Activated B cell treated with CpG ODN at 0.5 μM for 24 hours (primary cell): ENCODE results near the gene SIGLEC9. TPM values are rescaled to one million over a fixed set of nuclear protein-coding genes. Genes with fewer than 3 reads are reported as not detected.

Source experiments
- ATAC-seq: fragments of 200-7000 bp; cut with Tn5 transposase; one replicate; pipeline ENCODE4 v1.10.0; 2021; ENCODE audit warnings: low read depth, mild to moderate bottlenecking, moderate library complexity
- CTCF ChIA-PET: fragments of 350-600 bp; sonication (Branson Sonifier 250); formaldehyde crosslinking; loops from one replicate; lab custom pipeline; 2021; ENCODE audit warnings: antibody characterized with exemption; lab: Charles Lee
- POLR2A ChIA-PET: fragments of 350-600 bp; sonication (Branson Sonifier 250); formaldehyde crosslinking; loops from one replicate; lab custom pipeline; 2021; ENCODE audit warnings: antibody characterized with exemption; lab: Charles Lee
- DNase-seq: peaks from one replicate; pipeline ENCODE4 v3.0.0; 2022
- H3K27ac Mint-ChIP-seq: one replicate; pipeline ENCODE4 v1.8.0; 2020; ENCODE audit warnings: mixed read lengths
- H3K27me3 Mint-ChIP-seq: one replicate; pipeline ENCODE4 v1.8.0; 2021; ENCODE audit warnings: mixed read lengths
- H3K36me3 Mint-ChIP-seq: one replicate; pipeline ENCODE4 v1.8.0; 2021; ENCODE audit warnings: low read depth, mixed read lengths
- H3K4me1 Mint-ChIP-seq: one replicate; pipeline ENCODE4 v1.8.0; 2021; ENCODE audit warnings: mixed read lengths
- H3K4me3 Mint-ChIP-seq: one replicate; pipeline ENCODE4 v1.8.0; 2020; ENCODE audit warnings: mild to moderate bottlenecking, mixed read lengths
- H3K9me3 Mint-ChIP-seq: one replicate; pipeline ENCODE4 v1.8.0; 2020; ENCODE audit warnings: mixed read lengths
- intact Hi-C: fragments of 100-400 bp; cut with micrococcal nuclease; formaldehyde crosslinking; loops from one replicate; pipeline ENCODE4 v1.15.1; 2024
- total RNA-seq: library from RNA; stranded (reverse); gene quantifications from 2 replicates; pipeline ENCODE4 v1.2.3, GENCODE V29; 2022
- TF ChIP-seq, protein P1 (sequence below): fragments of 200-600 bp; IDR thresholded peaks from one replicate; pipeline ENCODE4 v1.8.0; 2022; ENCODE audit warnings: antibody characterized with exemption, mild to moderate bottlenecking

SIGLEC9 gene
- total RNA-seq, 1 donor from 2014 or later: 0.29 TPM

GRCh38 chr19:51084505-51084904 is 40.2 kb upstream of the SIGLEC9 start:
- no peaks in the 10 kb centered on the region for H3K9me3 Mint-ChIP-seq
- no peak for DNase-seq
- no peaks in the 10 kb centered on the region for H3K27me3 Mint-ChIP-seq
- CTCF ChIA-PET: no interaction called here
- no peak overlapping the region for H3K4me3 Mint-ChIP-seq
- TF ChIP-seq, protein P1, sequence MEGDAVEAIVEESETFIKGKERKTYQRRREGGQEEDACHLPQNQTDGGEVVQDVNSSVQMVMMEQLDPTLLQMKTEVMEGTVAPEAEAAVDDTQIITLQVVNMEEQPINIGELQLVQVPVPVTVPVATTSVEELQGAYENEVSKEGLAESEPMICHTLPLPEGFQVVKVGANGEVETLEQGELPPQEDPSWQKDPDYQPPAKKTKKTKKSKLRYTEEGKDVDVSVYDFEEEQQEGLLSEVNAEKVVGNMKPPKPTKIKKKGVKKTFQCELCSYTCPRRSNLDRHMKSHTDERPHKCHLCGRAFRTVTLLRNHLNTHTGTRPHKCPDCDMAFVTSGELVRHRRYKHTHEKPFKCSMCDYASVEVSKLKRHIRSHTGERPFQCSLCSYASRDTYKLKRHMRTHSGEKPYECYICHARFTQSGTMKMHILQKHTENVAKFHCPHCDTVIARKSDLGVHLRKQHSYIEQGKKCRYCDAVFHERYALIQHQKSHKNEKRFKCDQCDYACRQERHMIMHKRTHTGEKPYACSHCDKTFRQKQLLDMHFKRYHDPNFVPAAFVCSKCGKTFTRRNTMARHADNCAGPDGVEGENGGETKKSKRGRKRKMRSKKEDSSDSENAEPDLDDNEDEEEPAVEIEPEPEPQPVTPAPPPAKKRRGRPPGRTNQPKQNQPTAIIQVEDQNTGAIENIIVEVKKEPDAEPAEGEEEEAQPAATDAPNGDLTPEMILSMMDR: no peak
- POLR2A ChIA-PET: no interaction called here
- H3K4me1 Mint-ChIP-seq: no peaks in the 10 kb centered on the region
- intact Hi-C loops: no loop called here
- H3K36me3 Mint-ChIP-seq: no peaks in the 10 kb centered on the region
- H3K27ac Mint-ChIP-seq: no peak overlapping the region
- ATAC-seq: no peak

- Mint-ChIP-seq H3K9me3 (no peaks in the 10 kb centered on the region), H3K4me1 (no peaks in the 10 kb centered on the region), H3K27me3 (no peaks in the 10 kb centered on the region), H3K27ac (no peak overlapping the region), H3K36me3 (no peaks in the 10 kb centered on the region), H3K4me3 (no peak overlapping the region)
- no peak for ATAC-seq
- CTCF ChIA-PET: no interaction called here
- POLR2A ChIA-PET: no interaction called here
- no peak for DNase-seq
- TF ChIP-seq, protein P1: no peak
- intact Hi-C loops: no loop called here
Measured at GRCh38 chr19:51086153-51086850, 38.4 kb upstream of the SIGLEC9 start.

DNA sequence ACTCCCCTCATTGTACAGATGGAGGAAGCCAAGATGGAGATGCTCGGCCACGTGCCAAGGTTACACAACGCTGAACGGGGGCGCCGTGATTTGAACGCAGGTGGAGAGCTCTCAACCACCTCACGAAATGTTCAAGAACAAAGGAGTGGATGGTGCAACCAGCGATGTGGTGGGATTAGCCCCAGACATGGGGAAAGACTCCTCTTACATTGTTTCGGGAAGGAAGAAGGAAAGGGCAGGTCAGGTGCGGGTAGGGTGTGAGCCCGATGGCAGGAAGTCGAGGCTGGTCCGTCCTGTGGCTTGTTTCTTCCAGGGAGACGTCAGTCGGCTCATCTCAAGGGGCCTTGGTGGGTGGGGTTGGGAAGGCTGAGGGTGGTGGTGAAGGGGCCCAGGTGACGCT is 34.9 kb upstream of the SIGLEC9 start:
- Mint-ChIP-seq H3K4me3 (no peak overlapping the region), H3K9me3 (no peaks in the 10 kb centered on the region), H3K27me3 (no peaks in the 10 kb centered on the region), H3K4me1 (no peaks in the 10 kb centered on the region), H3K36me3 (no peaks in the 10 kb centered on the region), H3K27ac (no peak overlapping the region)
- ATAC-seq: no peak
- TF ChIP-seq, protein P1: no peak
- ChIA-PET CTCF (no interaction called here), POLR2A (no interaction called here)
- no peak for DNase-seq
- intact Hi-C loops: no loop called here

- no peaks in the 10 kb centered on the region for H3K36me3 Mint-ChIP-seq
- H3K4me1 Mint-ChIP-seq: no peaks in the 10 kb centered on the region
- no peaks in the 10 kb centered on the region for H3K27me3 Mint-ChIP-seq
- no peak for DNase-seq
- H3K9me3 Mint-ChIP-seq: no peaks in the 10 kb centered on the region
- intact Hi-C loops: no loop called here
- no peak overlapping the region for H3K4me3 Mint-ChIP-seq
- H3K27ac Mint-ChIP-seq: no peak overlapping the region
- TF ChIP-seq, protein P1: no peak
- ATAC-seq: no peak
- ChIA-PET CTCF (no interaction called here), POLR2A (no interaction called here)
Measured at GRCh38 chr19:51090471-51090870, 34.2 kb upstream of the SIGLEC9 start.

DNA sequence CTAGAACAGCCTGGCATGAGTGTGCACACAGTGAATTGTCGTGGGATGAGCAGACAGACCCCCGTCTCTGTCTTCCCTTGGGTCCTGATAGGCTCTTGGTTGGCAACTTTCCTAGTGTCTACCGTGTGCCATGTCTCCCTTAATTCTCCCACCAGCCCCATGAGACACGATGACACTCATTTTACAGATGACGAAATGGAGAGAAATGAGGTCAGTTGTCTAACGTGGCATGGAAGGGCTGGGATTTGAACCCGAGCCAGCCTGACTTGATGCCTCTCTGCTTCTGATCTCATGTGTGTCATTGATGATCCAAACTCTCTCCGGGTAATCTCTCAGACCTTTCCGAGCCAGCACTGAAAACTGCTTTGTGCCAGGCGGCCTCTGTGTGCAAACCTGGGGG is 33.6 kb upstream of the SIGLEC9 start:
- H3K9me3 Mint-ChIP-seq: no peaks in the 10 kb centered on the region
- H3K4me3 Mint-ChIP-seq: no peak overlapping the region
- peaks cover 2% of the 10 kb centered on the region for H3K36me3 Mint-ChIP-seq
- ChIA-PET CTCF (no interaction called here), POLR2A (interaction anchor here (0.7 kb wide), 1 partner anchor 1053 kb away, joined by 4 read pairs; no protein-coding TSS in a partner anchor)
- TF ChIP-seq, protein P1: no peak
- ATAC-seq: no peak
- intact Hi-C loops: no loop called here
- no peak for DNase-seq
- H3K4me1 Mint-ChIP-seq: no peaks in the 10 kb centered on the region
- no peaks in the 10 kb centered on the region for H3K27me3 Mint-ChIP-seq
- no peak overlapping the region for H3K27ac Mint-ChIP-seq
